Colonic mucosa (tissue), 4 donors: ENCODE results near the gene CXorf38. TPM values are rescaled to one million over a fixed set of nuclear protein-coding genes. Genes with fewer than 3 reads are reported as not detected.

Source experiments
- DNase-seq: peaks from one replicate; pipeline ENCODE4 v3.0.0-alpha.2; 2020
- H3K27ac ChIP-seq: fragments of 200-600 bp; one replicate; pipeline ENCODE4 v1.8.0; 2021
- H3K27me3 ChIP-seq: fragments of 200-600 bp; one replicate; pipeline ENCODE4 v1.8.0; 2021
- H3K36me3 ChIP-seq: fragments of 200-600 bp; one replicate; pipeline ENCODE4 v1.8.0; 2021
- H3K4me1 ChIP-seq: fragments of 200-600 bp; one replicate; pipeline ENCODE4 v1.8.0; 2021; ENCODE audit warnings: mild to moderate bottlenecking
- H3K4me3 ChIP-seq: fragments of 200-600 bp; one replicate; pipeline ENCODE4 v1.8.0; 2021
- H3K9ac ChIP-seq, 2 donors: one replicate each; pipeline ENCODE4 v1.7.0; 2013; ENCODE audit warnings: control low read depth in 2 of 2, low read depth in 2 of 2, low read length in 2 of 2
- H3K9me3 ChIP-seq: fragments of 200-600 bp; one replicate; pipeline ENCODE4 v1.8.0; 2021
- CTCF ChIP-seq: fragments of 200-600 bp; IDR thresholded peaks from one replicate; pipeline ENCODE4 v1.8.0; 2022; ENCODE audit warnings: antibody characterized with exemption, mild to moderate bottlenecking
- intact Hi-C: fragments of 100-400 bp; cut with DNase I; formaldehyde crosslinking; loops from one replicate; pipeline ENCODE4 v1.14.1; 2022
- total RNA-seq, 2 donors: library from RNA; stranded (reverse); fragmentation: NEBNext Ultra II Directional in 1 of 2; extraction: Animal tissue kit (Norgen Biotek cat#: 25700) in 1 of 2; gene quantifications; one replicate each; pipeline ENCODE4 v1.2.1, GENCODE V29; 2021
- donor health status: healthy.
- donor health status: DM: no; HTN: no; CAD: no.
- donor health status: DM: no; HTN: no; CAD: no.

Gene CXorf38, protein sequence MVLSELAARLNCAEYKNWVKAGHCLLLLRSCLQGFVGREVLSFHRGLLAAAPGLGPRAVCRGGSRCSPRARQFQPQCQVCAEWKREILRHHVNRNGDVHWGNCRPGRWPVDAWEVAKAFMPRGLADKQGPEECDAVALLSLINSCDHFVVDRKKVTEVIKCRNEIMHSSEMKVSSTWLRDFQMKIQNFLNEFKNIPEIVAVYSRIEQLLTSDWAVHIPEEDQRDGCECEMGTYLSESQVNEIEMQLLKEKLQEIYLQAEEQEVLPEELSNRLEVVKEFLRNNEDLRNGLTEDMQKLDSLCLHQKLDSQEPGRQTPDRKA
- total RNA-seq, result 10 to 100 TPM; 18.2 to 19.5 TPM

GRCh38 chrX:40647307-40648197 lies at the start of gene CXorf38:
CXorf38 (minus strand) TSS chrX:40647561; CDS start chrX:40647520, 41 bp downstream.
- peak; percentile 95 for DNase-seq
- Histone ChIP-seq H3K9me3 (no peaks in the 10 kb centered on the region), H3K27me3 (no peaks in the 10 kb centered on the region), H3K4me3 (peak within 1 kb of the TSS; percentile 79), H3K36me3 (no peaks in the 10 kb centered on the region), H3K9ac (peak within 1 kb of the TSS; percentile 81 to 90), H3K4me1 (peaks cover 4% of the 10 kb centered on the region), H3K27ac (peak within 1 kb of the TSS; percentile 79)
- no peak for TF ChIP-seq CTCF
- intact Hi-C loops, result no loop called here

GRCh38 chrX:40694802-40695201 lies 47.4 kb upstream of the CXorf38 start:
- intact Hi-C loops, result no loop called here
- no peaks in the 10 kb centered on the region for H3K9me3 ChIP-seq

DNA sequence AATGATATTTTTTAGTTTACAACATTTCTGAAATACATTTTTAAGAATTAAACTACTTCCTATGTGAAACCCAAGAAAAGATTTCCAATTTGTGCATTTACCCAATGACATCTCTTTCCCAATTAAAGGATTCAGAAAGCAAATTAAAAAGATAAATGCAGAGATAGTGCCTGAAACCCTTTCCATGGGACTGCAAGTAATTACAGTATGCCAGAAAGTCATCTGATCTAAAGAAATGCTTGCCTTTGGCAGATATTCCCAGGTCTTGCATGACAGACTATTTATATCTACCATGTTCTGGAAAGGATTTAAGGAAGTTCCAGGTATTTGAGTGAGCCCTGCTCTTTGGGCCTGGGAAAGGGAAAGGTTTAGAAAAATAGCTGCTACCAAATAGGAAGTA lies 41.6 kb upstream of the CXorf38 start:
- TF ChIP-seq CTCF, result no peak
- Histone ChIP-seq H3K4me3 (no peak overlapping the region), H3K4me1 (no peaks in the 10 kb centered on the region), H3K27ac (no peak overlapping the region), H3K9ac (no peak overlapping the region), H3K27me3 (no peaks in the 10 kb centered on the region), H3K36me3 (no peaks in the 10 kb centered on the region), H3K9me3 (no peaks in the 10 kb centered on the region)
- intact Hi-C loops, result no loop called here
- DNase-seq, result no peak

More at GRCh38 chrX:40694802-40695201, 47.4 kb upstream of the CXorf38 start:
- TF ChIP-seq CTCF, result no peak
- H3K27ac ChIP-seq, result no peak overlapping the region
- DNase-seq, result no peak
- no peak overlapping the region for H3K9ac ChIP-seq
- no peaks in the 10 kb centered on the region for H3K4me1 ChIP-seq
- H3K27me3 ChIP-seq, result no peaks in the 10 kb centered on the region
- peaks cover 7% of the 10 kb centered on the region for H3K36me3 ChIP-seq
- no peak overlapping the region for H3K4me3 ChIP-seq

DNA sequence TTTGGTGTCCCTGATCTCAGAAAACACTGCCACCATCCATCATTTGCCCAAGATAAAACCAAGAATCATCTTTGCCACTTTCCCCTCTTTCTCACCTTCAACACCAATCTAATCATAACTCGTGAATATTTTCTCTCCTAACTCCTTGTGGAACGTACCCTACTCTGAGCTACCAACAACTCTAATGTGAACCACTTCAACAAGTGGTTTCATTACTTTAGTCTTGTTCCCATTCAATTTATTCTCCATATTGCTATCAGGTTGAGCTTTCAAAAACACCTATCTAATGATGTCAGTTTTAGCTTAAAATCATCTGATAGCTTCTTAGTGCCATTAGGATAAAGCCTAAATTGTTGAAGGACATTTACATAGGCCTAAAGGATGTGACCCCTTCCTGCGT lies 39.8 kb upstream of the CXorf38 start:
- Histone ChIP-seq H3K27ac (no peak overlapping the region), H3K9ac (no peak overlapping the region), H3K4me3 (no peak overlapping the region), H3K36me3 (no peaks in the 10 kb centered on the region), H3K27me3 (no peaks in the 10 kb centered on the region), H3K9me3 (no peaks in the 10 kb centered on the region), H3K4me1 (no peaks in the 10 kb centered on the region)
- no peak for DNase-seq
- no peak for TF ChIP-seq CTCF
- intact Hi-C loops, result no loop called here

DNA sequence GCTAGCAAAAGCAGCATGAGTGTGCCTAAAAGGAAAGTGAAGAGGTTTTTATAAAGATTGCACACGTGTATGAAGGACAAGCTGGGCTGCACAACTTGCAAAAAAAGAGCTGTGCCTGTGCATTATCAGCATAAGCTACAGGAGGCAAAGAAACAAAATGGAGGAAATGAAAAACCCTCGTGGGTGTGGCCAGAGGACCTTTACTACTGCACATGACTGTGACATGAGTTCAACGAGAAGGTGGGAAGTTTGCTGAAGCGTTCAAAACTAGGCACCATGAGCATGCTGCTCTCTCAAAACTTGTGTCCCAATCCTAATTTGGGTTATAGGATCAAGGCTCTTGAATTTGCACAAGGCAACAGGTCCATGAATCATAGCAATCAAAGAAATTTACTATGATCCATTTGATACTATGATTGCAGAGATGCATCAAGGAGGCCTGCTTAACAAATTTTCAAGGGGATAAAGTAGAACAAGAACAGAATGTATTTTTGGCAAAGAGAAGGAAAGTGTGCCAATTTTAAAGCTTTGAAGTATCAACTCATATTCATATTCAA lies 38.1 kb upstream of the CXorf38 start:
- Histone ChIP-seq H3K27ac (no peak overlapping the region), H3K4me3 (no peak overlapping the region), H3K27me3 (no peaks in the 10 kb centered on the region), H3K36me3 (no peaks in the 10 kb centered on the region), H3K9ac (no peak overlapping the region), H3K9me3 (no peaks in the 10 kb centered on the region), H3K4me1 (no peaks in the 10 kb centered on the region)
- DNase-seq, result no peak
- intact Hi-C loops, result no loop called here
- TF ChIP-seq CTCF, result no peak
